K562 (cell line): ENCODE measurements around the gene ERCC6L. TPM values are rescaled to one million over a fixed set of nuclear protein-coding genes. Genes with fewer than 3 reads are reported as not detected.

Experiments
- C11orf30 ChIP-seq: fragments of 450-650 bp; IDR thresholded peaks from 2 replicates; pipeline ENCODE4 v1.6.1; 2016; ENCODE audit warnings: low read depth, mild to moderate bottlenecking
- ESRRA ChIP-seq: fragments of 450-650 bp; IDR thresholded peaks from 2 replicates; pipeline ENCODE4 v1.6.1; 2014; ENCODE audit warnings: low read depth, mild to moderate bottlenecking, moderate library complexity, borderline replicate concordance
- KDM2B ChIP-seq: fragments of 250-450 bp; sonication (Bioruptor Pico); IDR thresholded peaks from 2 replicates; pipeline ENCODE4 v1.8.0; 2021; ENCODE audit warnings: mild to moderate bottlenecking, moderate library complexity
- LEF1 ChIP-seq: fragments of 450-650 bp; IDR thresholded peaks from 2 replicates; pipeline ENCODE4 v1.6.1; 2016; ENCODE audit warnings: mild to moderate bottlenecking
- MAFF ChIP-seq: IDR thresholded peaks from 2 replicates; pipeline ENCODE4 v1.6.1; 2012; ENCODE audit warnings: low read length, improper control_type of control experiment
- MAFG ChIP-seq: fragments of 450-650 bp; conservative IDR thresholded peaks from 2 replicates; pipeline ENCODE4 v1.6.1; 2016; ENCODE audit warnings: missing genetic modification characterization, missing compliant biosample characterization
- MAFK ChIP-seq: IDR thresholded peaks from 2 replicates; pipeline ENCODE4 v1.6.1; 2011; ENCODE audit warnings: low read length, improper control_type of control experiment
- ZNF408 ChIP-seq: fragments of 250-450 bp; sonication (Bioruptor Pico); IDR thresholded peaks from 2 replicates; pipeline ENCODE4 v1.4.0; 2020; ENCODE audit warnings: low read depth, mild to moderate bottlenecking, moderate library complexity
- polyA plus RNA-seq, 8 experiments: library from polyadenylated mRNA; depleted of rRNA in 4 of 8; stranded (reverse) in 5 of 8; unstranded in 3 of 8; fragments of >200 nt; fragmentation: Nextera tagmentation in 2 of 8; fragmentation: Illumina TruSeq in 1 of 8; extraction: Ambion mirVana in 2 of 8; extraction: Trizol in 1 of 8; gene quantifications; 2 replicates each; pipeline versions ENCODE4 v1.2.1 to v1.2.3, GENCODE V29; 2011 to 2014; ENCODE audit warnings: inconsistent platforms in 1 of 8, missing spikeins in 1 of 8
- total RNA-seq, 7 experiments: library from RNA; depleted of rRNA in 6 of 7; stranded (reverse); fragments of >200 nt in 6 of 7; fragmentation: Illumina TruSeq in 2 of 7; extraction: Trizol in 2 of 7; gene quantifications; 2 replicates each; pipeline versions ENCODE4 v1.2.1 to v1.2.3, GENCODE V29; 2011 to 2021; ENCODE audit warnings: low replicate concordance in 1 of 7
- TF ChIP-seq, protein P1 (sequence below): fragments of 450-650 bp; IDR thresholded peaks from 2 replicates; pipeline ENCODE4 v1.6.1; 2016; ENCODE audit warnings: mild to moderate bottlenecking, moderate library complexity
- TF ChIP-seq, protein P2 (sequence below), 2 experiments: fragments of 200-800 bp in 1 of 2; sonication (Bioruptor generic) in 1 of 2; sonication (generic) in 1 of 2; formaldehyde crosslinking in 1 of 2; IDR thresholded peaks in 1 of 2; conservative IDR thresholded peaks in 1 of 2; 2 replicates each; pipeline versions ENCODE4 v1.5.0 to v1.6.1; 2016 to 2020; ENCODE audit warnings: missing compliant biosample characterization in 1 of 2, missing genetic modification characterization in 1 of 2, missing genetic modification reagents in 1 of 2

The ERCC6L gene
- total and polyA plus RNA-seq, 9 of the 15 experiments (the other 6 are each of a cell fraction or from before 2014, with no cell fraction given): 6.4 to 17.4 (median 11.9) TPM

DNA sequence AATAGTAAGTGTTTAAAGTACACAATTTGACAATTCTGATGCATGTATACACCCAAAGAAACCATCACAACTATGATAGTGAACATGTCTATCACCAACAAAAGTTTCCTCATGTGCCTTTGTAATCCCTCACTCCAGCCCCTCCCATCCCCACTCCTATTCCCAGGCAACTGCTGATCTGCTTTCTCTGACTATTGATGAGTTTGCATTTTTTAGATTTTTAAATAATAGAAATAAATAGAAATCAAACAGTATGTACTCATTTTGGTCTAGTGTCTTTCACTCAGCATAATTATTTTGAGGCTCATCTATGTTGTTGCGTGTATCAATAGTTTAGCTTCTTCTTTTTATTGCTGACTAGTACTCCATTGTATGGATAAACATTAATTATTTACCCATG lies 43.5 kb upstream of the ERCC6L start (continued):
- TF ChIP-seq, protein P1, sequence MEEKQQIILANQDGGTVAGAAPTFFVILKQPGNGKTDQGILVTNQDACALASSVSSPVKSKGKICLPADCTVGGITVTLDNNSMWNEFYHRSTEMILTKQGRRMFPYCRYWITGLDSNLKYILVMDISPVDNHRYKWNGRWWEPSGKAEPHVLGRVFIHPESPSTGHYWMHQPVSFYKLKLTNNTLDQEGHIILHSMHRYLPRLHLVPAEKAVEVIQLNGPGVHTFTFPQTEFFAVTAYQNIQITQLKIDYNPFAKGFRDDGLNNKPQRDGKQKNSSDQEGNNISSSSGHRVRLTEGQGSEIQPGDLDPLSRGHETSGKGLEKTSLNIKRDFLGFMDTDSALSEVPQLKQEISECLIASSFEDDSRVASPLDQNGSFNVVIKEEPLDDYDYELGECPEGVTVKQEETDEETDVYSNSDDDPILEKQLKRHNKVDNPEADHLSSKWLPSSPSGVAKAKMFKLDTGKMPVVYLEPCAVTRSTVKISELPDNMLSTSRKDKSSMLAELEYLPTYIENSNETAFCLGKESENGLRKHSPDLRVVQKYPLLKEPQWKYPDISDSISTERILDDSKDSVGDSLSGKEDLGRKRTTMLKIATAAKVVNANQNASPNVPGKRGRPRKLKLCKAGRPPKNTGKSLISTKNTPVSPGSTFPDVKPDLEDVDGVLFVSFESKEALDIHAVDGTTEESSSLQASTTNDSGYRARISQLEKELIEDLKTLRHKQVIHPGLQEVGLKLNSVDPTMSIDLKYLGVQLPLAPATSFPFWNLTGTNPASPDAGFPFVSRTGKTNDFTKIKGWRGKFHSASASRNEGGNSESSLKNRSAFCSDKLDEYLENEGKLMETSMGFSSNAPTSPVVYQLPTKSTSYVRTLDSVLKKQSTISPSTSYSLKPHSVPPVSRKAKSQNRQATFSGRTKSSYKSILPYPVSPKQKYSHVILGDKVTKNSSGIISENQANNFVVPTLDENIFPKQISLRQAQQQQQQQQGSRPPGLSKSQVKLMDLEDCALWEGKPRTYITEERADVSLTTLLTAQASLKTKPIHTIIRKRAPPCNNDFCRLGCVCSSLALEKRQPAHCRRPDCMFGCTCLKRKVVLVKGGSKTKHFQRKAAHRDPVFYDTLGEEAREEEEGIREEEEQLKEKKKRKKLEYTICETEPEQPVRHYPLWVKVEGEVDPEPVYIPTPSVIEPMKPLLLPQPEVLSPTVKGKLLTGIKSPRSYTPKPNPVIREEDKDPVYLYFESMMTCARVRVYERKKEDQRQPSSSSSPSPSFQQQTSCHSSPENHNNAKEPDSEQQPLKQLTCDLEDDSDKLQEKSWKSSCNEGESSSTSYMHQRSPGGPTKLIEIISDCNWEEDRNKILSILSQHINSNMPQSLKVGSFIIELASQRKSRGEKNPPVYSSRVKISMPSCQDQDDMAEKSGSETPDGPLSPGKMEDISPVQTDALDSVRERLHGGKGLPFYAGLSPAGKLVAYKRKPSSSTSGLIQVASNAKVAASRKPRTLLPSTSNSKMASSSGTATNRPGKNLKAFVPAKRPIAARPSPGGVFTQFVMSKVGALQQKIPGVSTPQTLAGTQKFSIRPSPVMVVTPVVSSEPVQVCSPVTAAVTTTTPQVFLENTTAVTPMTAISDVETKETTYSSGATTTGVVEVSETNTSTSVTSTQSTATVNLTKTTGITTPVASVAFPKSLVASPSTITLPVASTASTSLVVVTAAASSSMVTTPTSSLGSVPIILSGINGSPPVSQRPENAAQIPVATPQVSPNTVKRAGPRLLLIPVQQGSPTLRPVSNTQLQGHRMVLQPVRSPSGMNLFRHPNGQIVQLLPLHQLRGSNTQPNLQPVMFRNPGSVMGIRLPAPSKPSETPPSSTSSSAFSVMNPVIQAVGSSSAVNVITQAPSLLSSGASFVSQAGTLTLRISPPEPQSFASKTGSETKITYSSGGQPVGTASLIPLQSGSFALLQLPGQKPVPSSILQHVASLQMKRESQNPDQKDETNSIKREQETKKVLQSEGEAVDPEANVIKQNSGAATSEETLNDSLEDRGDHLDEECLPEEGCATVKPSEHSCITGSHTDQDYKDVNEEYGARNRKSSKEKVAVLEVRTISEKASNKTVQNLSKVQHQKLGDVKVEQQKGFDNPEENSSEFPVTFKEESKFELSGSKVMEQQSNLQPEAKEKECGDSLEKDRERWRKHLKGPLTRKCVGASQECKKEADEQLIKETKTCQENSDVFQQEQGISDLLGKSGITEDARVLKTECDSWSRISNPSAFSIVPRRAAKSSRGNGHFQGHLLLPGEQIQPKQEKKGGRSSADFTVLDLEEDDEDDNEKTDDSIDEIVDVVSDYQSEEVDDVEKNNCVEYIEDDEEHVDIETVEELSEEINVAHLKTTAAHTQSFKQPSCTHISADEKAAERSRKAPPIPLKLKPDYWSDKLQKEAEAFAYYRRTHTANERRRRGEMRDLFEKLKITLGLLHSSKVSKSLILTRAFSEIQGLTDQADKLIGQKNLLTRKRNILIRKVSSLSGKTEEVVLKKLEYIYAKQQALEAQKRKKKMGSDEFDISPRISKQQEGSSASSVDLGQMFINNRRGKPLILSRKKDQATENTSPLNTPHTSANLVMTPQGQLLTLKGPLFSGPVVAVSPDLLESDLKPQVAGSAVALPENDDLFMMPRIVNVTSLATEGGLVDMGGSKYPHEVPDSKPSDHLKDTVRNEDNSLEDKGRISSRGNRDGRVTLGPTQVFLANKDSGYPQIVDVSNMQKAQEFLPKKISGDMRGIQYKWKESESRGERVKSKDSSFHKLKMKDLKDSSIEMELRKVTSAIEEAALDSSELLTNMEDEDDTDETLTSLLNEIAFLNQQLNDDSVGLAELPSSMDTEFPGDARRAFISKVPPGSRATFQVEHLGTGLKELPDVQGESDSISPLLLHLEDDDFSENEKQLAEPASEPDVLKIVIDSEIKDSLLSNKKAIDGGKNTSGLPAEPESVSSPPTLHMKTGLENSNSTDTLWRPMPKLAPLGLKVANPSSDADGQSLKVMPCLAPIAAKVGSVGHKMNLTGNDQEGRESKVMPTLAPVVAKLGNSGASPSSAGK: no peak
- TF ChIP-seq C11orf30 (peak; percentile 76), MAFF (peak; percentile 62), KDM2B (CRISPR knock-in tag) (no peak), ESRRA (no peak), MAFK (peak; percentile 45; the same call in 1 of the 2 replicates), MAFG (tag) (peak; percentile 81), LEF1 (no peak), ZNF408 (CRISPR knock-in tag) (no peak)
- TF ChIP-seq, protein P2, sequence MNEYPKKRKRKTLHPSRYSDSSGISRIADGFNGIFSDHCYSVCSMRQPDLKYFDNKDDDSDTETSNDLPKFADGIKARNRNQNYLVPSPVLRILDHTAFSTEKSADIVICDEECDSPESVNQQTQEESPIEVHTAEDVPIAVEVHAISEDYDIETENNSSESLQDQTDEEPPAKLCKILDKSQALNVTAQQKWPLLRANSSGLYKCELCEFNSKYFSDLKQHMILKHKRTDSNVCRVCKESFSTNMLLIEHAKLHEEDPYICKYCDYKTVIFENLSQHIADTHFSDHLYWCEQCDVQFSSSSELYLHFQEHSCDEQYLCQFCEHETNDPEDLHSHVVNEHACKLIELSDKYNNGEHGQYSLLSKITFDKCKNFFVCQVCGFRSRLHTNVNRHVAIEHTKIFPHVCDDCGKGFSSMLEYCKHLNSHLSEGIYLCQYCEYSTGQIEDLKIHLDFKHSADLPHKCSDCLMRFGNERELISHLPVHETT (CRISPR knock-in tag; conservative IDR thresholded peaks at IDR 0.05 in 1 of 2, IDR thresholded peaks at IDR 0.05 in 1 of 2): no peak
